ENCODE results near the gene ARHGAP15.

Gene ARHGAP15

GRCh38 chr2:143434445-143434844 lies 305.2 kb downstream of the ARHGAP15 start:
- TF ChIP-seq CREB1 (IDR thresholded peaks at IDR 0.05; ENCODE audit: low read depth) (no peak), TEAD4 (IDR thresholded peaks at IDR 0.05) (no peak), CEBPB (IDR thresholded peaks at IDR 0.05) (no peak), EGR1 (IDR thresholded peaks at IDR 0.05) (no peak), MAX (IDR thresholded peaks at IDR 0.05) (no peak), TAF1 (IDR thresholded peaks at IDR 0.05; ENCODE audit: low read depth) (no peak), FOXM1 (IDR thresholded peaks at IDR 0.05; ENCODE audit: borderline replicate concordance, low read depth) (no peak), RAD21 (IDR thresholded peaks at IDR 0.05; ENCODE audit: low read depth) (no peak), EP300 (IDR thresholded peaks at IDR 0.05; ENCODE audit: borderline replicate concordance) (no peak), USF1 (IDR thresholded peaks at IDR 0.05) (no peak), ZBTB7A (IDR thresholded peaks at IDR 0.05; ENCODE audit: low read depth) (no peak), NFIC (IDR thresholded peaks at IDR 0.05) (no peak)

- no peak for TF ChIP-seq CREB1 (IDR thresholded peaks at IDR 0.05; ENCODE audit: low read depth)
- TF ChIP-seq EP300 (IDR thresholded peaks at IDR 0.05; ENCODE audit: borderline replicate concordance): no peak
- TF ChIP-seq NFIC (IDR thresholded peaks at IDR 0.05): no peak
- no peak for TF ChIP-seq EGR1 (IDR thresholded peaks at IDR 0.05)
- no peak for TF ChIP-seq FOXM1 (IDR thresholded peaks at IDR 0.05; ENCODE audit: borderline replicate concordance, low read depth)
- TF ChIP-seq MAX (IDR thresholded peaks at IDR 0.05): no peak
These were observed 305.9 kb downstream of the ARHGAP15 start for GRCh38 chr2:143435131-143435530.

GRCh38 chr2:143436951-143437350 lies 307.7 kb downstream of the ARHGAP15 start:
- no peak for TF ChIP-seq TAF1 (IDR thresholded peaks at IDR 0.05; ENCODE audit: low read depth)
- TF ChIP-seq REST (IDR thresholded peaks at IDR 0.05; ENCODE audit: low read depth): no peak
- no peak for TF ChIP-seq FOXM1 (IDR thresholded peaks at IDR 0.05; ENCODE audit: borderline replicate concordance, low read depth)
- no peak for TF ChIP-seq TCF12 (IDR thresholded peaks at IDR 0.05; ENCODE audit: low read depth)
- no peak for TF ChIP-seq YY1 (IDR thresholded peaks at IDR 0.05; ENCODE audit: low read depth)
- no peak for TF ChIP-seq EP300 (IDR thresholded peaks at IDR 0.05; ENCODE audit: borderline replicate concordance)
- TF ChIP-seq USF1 (IDR thresholded peaks at IDR 0.05): no peak
- no peak for TF ChIP-seq CEBPB (IDR thresholded peaks at IDR 0.05)
- no peak for TF ChIP-seq TEAD4 (IDR thresholded peaks at IDR 0.05)
- no peak for TF ChIP-seq EGR1 (IDR thresholded peaks at IDR 0.05)
- TF ChIP-seq ZBTB7A (IDR thresholded peaks at IDR 0.05; ENCODE audit: low read depth): no peak
- TF ChIP-seq RAD21 (IDR thresholded peaks at IDR 0.05; ENCODE audit: low read depth): no peak
- TF ChIP-seq CREB1 (IDR thresholded peaks at IDR 0.05; ENCODE audit: low read depth): no peak
- no peak for TF ChIP-seq MAX (IDR thresholded peaks at IDR 0.05)
- no peak for TF ChIP-seq NFIC (IDR thresholded peaks at IDR 0.05)

GRCh38 chr2:143440411-143441012 lies 311.3 kb downstream of the ARHGAP15 start:
- TF ChIP-seq CREB1 (IDR thresholded peaks at IDR 0.05; ENCODE audit: low read depth) (no peak), RAD21 (IDR thresholded peaks at IDR 0.05; ENCODE audit: low read depth) (no peak), NFIC (IDR thresholded peaks at IDR 0.05) (no peak), CEBPB (IDR thresholded peaks at IDR 0.05) (no peak), REST (IDR thresholded peaks at IDR 0.05; ENCODE audit: low read depth) (no peak), ZBTB7A (IDR thresholded peaks at IDR 0.05; ENCODE audit: low read depth) (no peak), EGR1 (IDR thresholded peaks at IDR 0.05) (no peak), USF1 (IDR thresholded peaks at IDR 0.05) (no peak)

GRCh38 chr2:143442193-143442592 lies 313.0 kb downstream of the ARHGAP15 start:
- TF ChIP-seq TEAD4 (IDR thresholded peaks at IDR 0.05) (no peak), TCF12 (IDR thresholded peaks at IDR 0.05; ENCODE audit: low read depth) (no peak), CREB1 (IDR thresholded peaks at IDR 0.05; ENCODE audit: low read depth) (no peak), ZBTB7A (IDR thresholded peaks at IDR 0.05; ENCODE audit: low read depth) (no peak), MAX (IDR thresholded peaks at IDR 0.05) (no peak), USF1 (IDR thresholded peaks at IDR 0.05) (no peak), TAF1 (IDR thresholded peaks at IDR 0.05; ENCODE audit: low read depth) (no peak), FOXM1 (IDR thresholded peaks at IDR 0.05; ENCODE audit: borderline replicate concordance, low read depth) (no peak), CEBPB (IDR thresholded peaks at IDR 0.05) (no peak), EP300 (IDR thresholded peaks at IDR 0.05; ENCODE audit: borderline replicate concordance) (no peak), REST (IDR thresholded peaks at IDR 0.05; ENCODE audit: low read depth) (no peak), EGR1 (IDR thresholded peaks at IDR 0.05) (no peak), RAD21 (IDR thresholded peaks at IDR 0.05; ENCODE audit: low read depth) (no peak), NFIC (IDR thresholded peaks at IDR 0.05) (no peak)

Data from Ishikawa (cell line).